ENCODE results near the gene C19orf12. TPM values are rescaled to one million over a fixed set of nuclear protein-coding genes. Genes with fewer than 3 reads are reported as not detected.
A peak's percentile ranks its signal among the peaks of the same experiment; 100 is the strongest.

The C19orf12 gene
- polyA plus RNA-seq, 3 donors from 2014 or later: 32.4 to 68.3 (median 60.3) TPM

GRCh38 chr19:29748996-29749849 is 34.2 kb upstream of the C19orf12 start:
- H3K27me3 Mint-ChIP-seq (ENCODE audit: low read depth in 3 of 3): peaks cover 3 to 12% (median 3%) of the 10 kb centered on the region in 3 donors
- no peak overlapping the region for H3K4me3 Mint-ChIP-seq
- H3K36me3 Mint-ChIP-seq: no peaks in the 10 kb centered on the region
- H3K4me1 Mint-ChIP-seq: no peaks in the 10 kb centered on the region
- H3K9me3 Mint-ChIP-seq: no peaks in the 10 kb centered on the region
- no peak overlapping the region for H3K27ac Mint-ChIP-seq
- no peak for DNase-seq

- no peak for DNase-seq
- Mint-ChIP-seq H3K4me3 (no peak overlapping the region), H3K27ac (no peak overlapping the region), H3K36me3 (no peaks in the 10 kb centered on the region), H3K4me1 (no peaks in the 10 kb centered on the region), H3K9me3 (no peaks in the 10 kb centered on the region), H3K27me3 (ENCODE audit: low read depth in 3 of 3) (peaks cover 4 to 8% (median 4%) of the 10 kb centered on the region in 3 donors)
Measured at GRCh38 chr19:29745253-29745652, 30.2 kb upstream of the C19orf12 start.

GRCh38 chr19:29743681-29744080 is 28.6 kb upstream of the C19orf12 start:
- Mint-ChIP-seq H3K4me3 (no peak overlapping the region), H3K4me1 (no peaks in the 10 kb centered on the region), H3K27ac (no peak overlapping the region), H3K36me3 (no peaks in the 10 kb centered on the region), H3K9me3 (no peaks in the 10 kb centered on the region), H3K27me3 (ENCODE audit: low read depth in 3 of 3) (peaks cover 3 to 8% (median 4%) of the 10 kb centered on the region in 3 donors)
- DNase-seq: no peak

GRCh38 chr19:29741776-29742175 is 26.7 kb upstream of the C19orf12 start:
- no peak overlapping the region for H3K4me3 Mint-ChIP-seq
- H3K9me3 Mint-ChIP-seq: no peaks in the 10 kb centered on the region
- no peaks in the 10 kb centered on the region for H3K4me1 Mint-ChIP-seq
- H3K27me3 Mint-ChIP-seq (ENCODE audit: low read depth in 3 of 3): peaks cover 3 to 7% (median 4%) of the 10 kb centered on the region in 3 donors
- DNase-seq: no peak
- H3K36me3 Mint-ChIP-seq: no peaks in the 10 kb centered on the region
- H3K27ac Mint-ChIP-seq: no peak overlapping the region

GRCh38 chr19:29741226-29741625 is 26.2 kb upstream of the C19orf12 start:
- H3K36me3 Mint-ChIP-seq: no peaks in the 10 kb centered on the region
- H3K27ac Mint-ChIP-seq: peak overlapping the region in 1 of 6 donors; percentile 37
- peaks cover 3 to 7% (median 3%) of the 10 kb centered on the region in 3 donors for H3K27me3 Mint-ChIP-seq (ENCODE audit: low read depth in 3 of 3)
- no peaks in the 10 kb centered on the region for H3K4me1 Mint-ChIP-seq
- DNase-seq: no peak
- no peaks in the 10 kb centered on the region for H3K9me3 Mint-ChIP-seq
- H3K4me3 Mint-ChIP-seq: no peak overlapping the region

- DNase-seq: no peak
- Mint-ChIP-seq H3K4me3 (no peak overlapping the region), H3K4me1 (no peaks in the 10 kb centered on the region), H3K9me3 (no peaks in the 10 kb centered on the region), H3K36me3 (no peaks in the 10 kb centered on the region), H3K27ac (no peak overlapping the region), H3K27me3 (ENCODE audit: low read depth in 3 of 3) (peaks cover 3 to 7% (median 5%) of the 10 kb centered on the region in 3 donors)
Measured at GRCh38 chr19:29737461-29738000, 22.5 kb upstream of the C19orf12 start.

GRCh38 chr19:29735829-29736228 is 20.8 kb upstream of the C19orf12 start:
- H3K4me1 Mint-ChIP-seq: no peaks in the 10 kb centered on the region
- no peak for DNase-seq
- peaks cover 3 to 8% (median 3%) of the 10 kb centered on the region in 3 donors for H3K27me3 Mint-ChIP-seq (ENCODE audit: low read depth in 3 of 3)
- no peak overlapping the region for H3K27ac Mint-ChIP-seq
- H3K4me3 Mint-ChIP-seq: no peak overlapping the region
- no peaks in the 10 kb centered on the region for H3K9me3 Mint-ChIP-seq
- H3K36me3 Mint-ChIP-seq: no peaks in the 10 kb centered on the region

GRCh38 chr19:29731331-29731850 is 16.3 kb upstream of the C19orf12 start:
- no peaks in the 10 kb centered on the region for H3K36me3 Mint-ChIP-seq
- H3K27me3 Mint-ChIP-seq (ENCODE audit: low read depth in 3 of 3): peaks cover 3 to 10% (median 8%) of the 10 kb centered on the region in 3 donors
- H3K4me3 Mint-ChIP-seq: no peak overlapping the region
- no peaks in the 10 kb centered on the region for H3K9me3 Mint-ChIP-seq
- H3K4me1 Mint-ChIP-seq: no peaks in the 10 kb centered on the region
- no peak for DNase-seq
- no peak overlapping the region for H3K27ac Mint-ChIP-seq

- Mint-ChIP-seq H3K27ac (no peak overlapping the region), H3K9me3 (no peaks in the 10 kb centered on the region), H3K36me3 (no peaks in the 10 kb centered on the region), H3K27me3 (ENCODE audit: low read depth in 3 of 3) (peaks cover 8 to 19% (median 10%) of the 10 kb centered on the region in 3 donors), H3K4me3 (no peak overlapping the region), H3K4me1 (peaks cover 0 to 4% of the 10 kb centered on the region in 2 donors)
- no peak for DNase-seq
Measured at GRCh38 chr19:29727906-29728305, 12.8 kb upstream of the C19orf12 start.

GRCh38 chr19:29724746-29725145 is 9.7 kb upstream of the C19orf12 start:
- H3K27me3 Mint-ChIP-seq (ENCODE audit: low read depth in 3 of 3): peaks cover 5 to 19% (median 10%) of the 10 kb centered on the region in 3 donors
- H3K4me3 Mint-ChIP-seq: no peak overlapping the region
- DNase-seq: no peak
- H3K9me3 Mint-ChIP-seq: no peaks in the 10 kb centered on the region
- peaks cover 0 to 4% of the 10 kb centered on the region in 2 donors for H3K4me1 Mint-ChIP-seq
- H3K36me3 Mint-ChIP-seq: no peaks in the 10 kb centered on the region
- no peak overlapping the region for H3K27ac Mint-ChIP-seq

GRCh38 chr19:29724102-29724641 is 9.1 kb upstream of the C19orf12 start:
- H3K27me3 Mint-ChIP-seq (ENCODE audit: low read depth in 3 of 3): peaks cover 5 to 17% (median 10%) of the 10 kb centered on the region in 3 donors

GRCh38 chr19:29717051-29717450 is 2.0 kb upstream of the C19orf12 start:
- Mint-ChIP-seq H3K27ac (peak overlapping the region in 3 of 6 donors; percentile 91 to 95 (median 94)), H3K4me3 (no peak overlapping the region), H3K4me1 (peaks cover 39 to 43% of the 10 kb centered on the region in 2 donors), H3K36me3 (no peaks in the 10 kb centered on the region), H3K27me3 (ENCODE audit: low read depth in 3 of 3) (peaks cover 7 to 23% (median 17%) of the 10 kb centered on the region in 3 donors), H3K9me3 (no peaks in the 10 kb centered on the region)
- DNase-seq: no peak

More at GRCh38 chr19:29724102-29724641, 9.1 kb upstream of the C19orf12 start:
- Mint-ChIP-seq H3K4me3 (peak overlapping the region; percentile 27 to 71 (median 60)), H3K27ac (no peak overlapping the region), H3K9me3 (no peaks in the 10 kb centered on the region), H3K4me1 (peaks cover 0 to 4% of the 10 kb centered on the region in 2 donors), H3K36me3 (no peaks in the 10 kb centered on the region)
- DNase-seq: no peak

- DNase-seq: no peak
- peaks cover 49 to 54% of the 10 kb centered on the region in 2 donors for H3K4me1 Mint-ChIP-seq
- no peaks in the 10 kb centered on the region for H3K9me3 Mint-ChIP-seq
- peak overlapping the region; percentile 86 to 93 (median 89) for H3K4me3 Mint-ChIP-seq
- H3K27ac Mint-ChIP-seq: peak overlapping the region; percentile 91 to 96 (median 94)
- peaks cover 7 to 23% (median 16%) of the 10 kb centered on the region in 3 donors for H3K27me3 Mint-ChIP-seq (ENCODE audit: low read depth in 3 of 3)
- H3K36me3 Mint-ChIP-seq: no peaks in the 10 kb centered on the region
Measured at GRCh38 chr19:29715701-29716581, 880 bp upstream of the C19orf12 start.

All from immature natural killer cell (primary cell).